Spleen (tissue), 7 donors: ENCODE data around the gene EVI5L.

Experiments
- POLR2A ChIP-seq, 3 donors: fragments of 450-650 bp; IDR thresholded peaks; one replicate each; pipeline ENCODE4 v1.5.1; 2017; ENCODE audit warnings: antibody characterized with exemption in 3 of 3, mild to moderate bottlenecking in 1 of 3
- TF ChIP-seq, protein P1 (sequence below), 11 experiments: fragments of 200-600 bp in 7 of 11; fragments of 450-650 bp in 4 of 11; sonication (generic) in 4 of 11; IDR thresholded peaks in 8 of 11; conservative IDR thresholded peaks in 3 of 11; 1 replicate in 7 of 11; 2 replicates in 4 of 11; pipeline versions ENCODE4 v1.4.0 to v1.8.0; 2016 to 2021; ENCODE audit warnings: antibody characterized with exemption in 11 of 11, inconsistent platforms in 4 of 11, mild to moderate bottlenecking in 1 of 11
- donor health status: DM: no; HTN: no; CAD: no; lungs with moderate emphysema.
- donor health status: DM: no; HTN: no; CAD: no.
- donor health status: DM: no; HTN: no; CAD: no.

DNA sequence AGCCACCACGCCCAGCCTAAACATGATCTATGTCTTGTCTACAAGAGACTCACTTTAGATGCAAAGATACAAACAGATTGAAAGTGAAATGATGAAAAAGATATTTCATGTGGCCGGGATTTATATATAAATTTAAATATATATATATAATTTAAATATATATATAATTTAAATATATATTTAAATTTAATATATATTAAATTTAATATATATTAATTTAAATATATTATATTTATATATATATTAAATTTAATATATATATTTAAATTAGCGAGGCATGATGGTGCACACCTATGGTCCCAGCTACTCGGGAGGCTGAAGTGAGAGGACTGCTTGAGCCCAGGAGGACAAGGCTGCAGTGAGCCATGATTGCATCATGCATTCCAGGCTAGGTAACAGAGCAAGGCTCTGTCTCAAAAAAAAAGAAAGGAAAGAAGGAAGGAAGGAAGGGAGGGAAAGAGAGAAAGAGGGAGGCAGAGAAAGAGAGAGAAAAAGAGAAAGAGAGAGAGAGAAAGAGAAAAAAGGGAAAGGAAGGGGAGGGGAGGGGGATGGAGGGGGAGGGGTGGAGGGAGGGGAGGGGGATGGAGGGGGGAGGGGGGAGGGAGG lies 7.0 kb upstream of the EVI5L start:
- TF ChIP-seq, protein P1, sequence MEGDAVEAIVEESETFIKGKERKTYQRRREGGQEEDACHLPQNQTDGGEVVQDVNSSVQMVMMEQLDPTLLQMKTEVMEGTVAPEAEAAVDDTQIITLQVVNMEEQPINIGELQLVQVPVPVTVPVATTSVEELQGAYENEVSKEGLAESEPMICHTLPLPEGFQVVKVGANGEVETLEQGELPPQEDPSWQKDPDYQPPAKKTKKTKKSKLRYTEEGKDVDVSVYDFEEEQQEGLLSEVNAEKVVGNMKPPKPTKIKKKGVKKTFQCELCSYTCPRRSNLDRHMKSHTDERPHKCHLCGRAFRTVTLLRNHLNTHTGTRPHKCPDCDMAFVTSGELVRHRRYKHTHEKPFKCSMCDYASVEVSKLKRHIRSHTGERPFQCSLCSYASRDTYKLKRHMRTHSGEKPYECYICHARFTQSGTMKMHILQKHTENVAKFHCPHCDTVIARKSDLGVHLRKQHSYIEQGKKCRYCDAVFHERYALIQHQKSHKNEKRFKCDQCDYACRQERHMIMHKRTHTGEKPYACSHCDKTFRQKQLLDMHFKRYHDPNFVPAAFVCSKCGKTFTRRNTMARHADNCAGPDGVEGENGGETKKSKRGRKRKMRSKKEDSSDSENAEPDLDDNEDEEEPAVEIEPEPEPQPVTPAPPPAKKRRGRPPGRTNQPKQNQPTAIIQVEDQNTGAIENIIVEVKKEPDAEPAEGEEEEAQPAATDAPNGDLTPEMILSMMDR (IDR thresholded peaks at IDR 0.05 in 8 of 11, conservative IDR thresholded peaks at IDR 0.05 in 3 of 11) = no peak
- no peak for TF ChIP-seq POLR2A (IDR thresholded peaks at IDR 0.05)
